ENCODE data around the gene PCBP3.

The PCBP3 gene

DNA sequence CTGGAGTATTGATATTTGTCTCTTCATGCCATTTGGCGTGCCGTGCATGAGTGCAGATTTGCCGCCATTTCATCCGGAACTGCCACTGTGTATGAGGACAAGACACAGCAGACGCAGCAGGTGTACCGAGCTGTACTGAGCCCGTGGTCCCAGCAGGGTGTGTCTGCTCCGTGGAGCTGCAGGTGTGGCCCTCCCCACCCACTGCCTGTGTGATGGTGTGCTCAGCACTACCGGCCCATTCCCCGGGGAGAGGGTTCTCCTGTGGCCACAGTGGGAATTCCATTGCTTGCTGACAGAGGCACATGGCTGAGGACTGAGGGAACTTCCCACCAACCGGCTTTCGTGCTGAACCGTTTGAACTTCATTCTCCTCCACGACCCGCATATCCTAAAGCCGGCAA lies 303.8 kb downstream of the PCBP3 start:
- H3K27me3 ChIP-seq (replicated peaks; ENCODE audit: insufficient read depth, low read length) = peaks cover 94% of the 10 kb centered on the region
- H3K36me3 ChIP-seq (replicated peaks; ENCODE audit: insufficient read depth, low read length) = no peaks in the 10 kb centered on the region
- H3K9me2 ChIP-seq (replicated peaks; ENCODE audit: insufficient read depth, low read length) = no peaks in the 10 kb centered on the region
- TF ChIP-seq EZH2phosphoT487 (IDR thresholded peaks at IDR 0.05; ENCODE audit: low read length) (no peak), EZH2 (optimal IDR thresholded peaks at IDR 0.05; ENCODE audit: low read depth, low read length) (no peak)
- TF ChIP-seq, protein P1, sequence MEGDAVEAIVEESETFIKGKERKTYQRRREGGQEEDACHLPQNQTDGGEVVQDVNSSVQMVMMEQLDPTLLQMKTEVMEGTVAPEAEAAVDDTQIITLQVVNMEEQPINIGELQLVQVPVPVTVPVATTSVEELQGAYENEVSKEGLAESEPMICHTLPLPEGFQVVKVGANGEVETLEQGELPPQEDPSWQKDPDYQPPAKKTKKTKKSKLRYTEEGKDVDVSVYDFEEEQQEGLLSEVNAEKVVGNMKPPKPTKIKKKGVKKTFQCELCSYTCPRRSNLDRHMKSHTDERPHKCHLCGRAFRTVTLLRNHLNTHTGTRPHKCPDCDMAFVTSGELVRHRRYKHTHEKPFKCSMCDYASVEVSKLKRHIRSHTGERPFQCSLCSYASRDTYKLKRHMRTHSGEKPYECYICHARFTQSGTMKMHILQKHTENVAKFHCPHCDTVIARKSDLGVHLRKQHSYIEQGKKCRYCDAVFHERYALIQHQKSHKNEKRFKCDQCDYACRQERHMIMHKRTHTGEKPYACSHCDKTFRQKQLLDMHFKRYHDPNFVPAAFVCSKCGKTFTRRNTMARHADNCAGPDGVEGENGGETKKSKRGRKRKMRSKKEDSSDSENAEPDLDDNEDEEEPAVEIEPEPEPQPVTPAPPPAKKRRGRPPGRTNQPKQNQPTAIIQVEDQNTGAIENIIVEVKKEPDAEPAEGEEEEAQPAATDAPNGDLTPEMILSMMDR (IDR thresholded peaks at IDR 0.05; ENCODE audit: low read length) = no peak
- H3K9me3 ChIP-seq (replicated peaks; ENCODE audit: insufficient read depth, low read length) = no peaks in the 10 kb centered on the region
- no peak for DNase-seq
- no peak overlapping the region for H3K9ac ChIP-seq (ENCODE audit: low read length)
- no peaks in the 10 kb centered on the region for H3F3A ChIP-seq (ENCODE audit: insufficient read depth, low read length)
- no peak overlapping the region for H2AFZ ChIP-seq (ENCODE audit: low read length)
- no peak overlapping the region for H3K4me3 ChIP-seq (ENCODE audit: low read length)
- no peaks in the 10 kb centered on the region for H3K4me1 ChIP-seq (ENCODE audit: low read length)
- no peaks in the 10 kb centered on the region for H3K79me2 ChIP-seq (ENCODE audit: low read length)
- H3K4me2 ChIP-seq (ENCODE audit: low read depth, low read length) = no peak overlapping the region
- H3K27ac ChIP-seq (ENCODE audit: low read length) = no peak overlapping the region
- H4K20me1 ChIP-seq (ENCODE audit: insufficient read depth, low read length) = no peaks in the 10 kb centered on the region

DNA sequence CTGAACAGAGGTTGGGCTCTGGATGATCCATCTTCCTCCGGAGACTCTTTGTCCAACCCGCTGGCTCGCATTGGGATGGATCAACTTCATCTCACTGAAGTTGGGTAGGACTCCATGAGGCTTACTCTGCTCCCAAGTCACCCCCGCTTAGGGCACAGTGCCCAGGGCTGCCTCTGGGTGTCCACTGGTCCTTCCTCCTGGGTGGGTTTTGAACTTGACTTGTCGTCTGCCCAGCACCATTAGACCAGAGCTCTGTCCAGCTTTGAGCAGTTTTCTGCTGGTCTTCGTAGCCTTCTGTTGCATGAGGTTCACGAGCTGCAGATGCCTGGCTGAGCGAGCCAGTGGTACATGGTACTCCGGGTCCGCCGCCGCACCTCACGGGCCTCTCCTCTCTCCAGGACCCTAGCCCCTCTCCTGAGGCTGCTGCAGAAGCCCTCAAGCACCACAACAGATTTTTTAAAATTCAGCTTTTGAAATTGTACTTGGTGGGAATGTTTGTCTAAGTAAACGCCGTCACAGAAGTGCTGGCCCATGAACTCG lies 304.3 kb downstream of the PCBP3 start:
- no peaks in the 10 kb centered on the region for H4K20me1 ChIP-seq (ENCODE audit: insufficient read depth, low read length)
- H3K9me2 ChIP-seq (replicated peaks; ENCODE audit: insufficient read depth, low read length) = no peaks in the 10 kb centered on the region
- no peak for DNase-seq
- no peak overlapping the region for H3K27ac ChIP-seq (ENCODE audit: low read length)
- H3K4me1 ChIP-seq (ENCODE audit: low read length) = no peaks in the 10 kb centered on the region
- no peak overlapping the region for H3K9ac ChIP-seq (ENCODE audit: low read length)
- H3F3A ChIP-seq (ENCODE audit: insufficient read depth, low read length) = no peaks in the 10 kb centered on the region
- H3K9me3 ChIP-seq (replicated peaks; ENCODE audit: insufficient read depth, low read length) = no peaks in the 10 kb centered on the region
- no peak overlapping the region for H3K4me2 ChIP-seq (ENCODE audit: low read depth, low read length)
- no peaks in the 10 kb centered on the region for H3K36me3 ChIP-seq (replicated peaks; ENCODE audit: insufficient read depth, low read length)
- no peak overlapping the region for H3K4me3 ChIP-seq (ENCODE audit: low read length)
- peaks cover 94% of the 10 kb centered on the region for H3K27me3 ChIP-seq (replicated peaks; ENCODE audit: insufficient read depth, low read length)
- no peak overlapping the region for H2AFZ ChIP-seq (ENCODE audit: low read length)
- TF ChIP-seq, protein P1 (IDR thresholded peaks at IDR 0.05; ENCODE audit: low read length) = no peak
- no peak for TF ChIP-seq EZH2 (optimal IDR thresholded peaks at IDR 0.05; ENCODE audit: low read depth, low read length)
- no peak for TF ChIP-seq EZH2phosphoT487 (IDR thresholded peaks at IDR 0.05; ENCODE audit: low read length)
- H3K79me2 ChIP-seq (ENCODE audit: low read length) = no peaks in the 10 kb centered on the region

DNA sequence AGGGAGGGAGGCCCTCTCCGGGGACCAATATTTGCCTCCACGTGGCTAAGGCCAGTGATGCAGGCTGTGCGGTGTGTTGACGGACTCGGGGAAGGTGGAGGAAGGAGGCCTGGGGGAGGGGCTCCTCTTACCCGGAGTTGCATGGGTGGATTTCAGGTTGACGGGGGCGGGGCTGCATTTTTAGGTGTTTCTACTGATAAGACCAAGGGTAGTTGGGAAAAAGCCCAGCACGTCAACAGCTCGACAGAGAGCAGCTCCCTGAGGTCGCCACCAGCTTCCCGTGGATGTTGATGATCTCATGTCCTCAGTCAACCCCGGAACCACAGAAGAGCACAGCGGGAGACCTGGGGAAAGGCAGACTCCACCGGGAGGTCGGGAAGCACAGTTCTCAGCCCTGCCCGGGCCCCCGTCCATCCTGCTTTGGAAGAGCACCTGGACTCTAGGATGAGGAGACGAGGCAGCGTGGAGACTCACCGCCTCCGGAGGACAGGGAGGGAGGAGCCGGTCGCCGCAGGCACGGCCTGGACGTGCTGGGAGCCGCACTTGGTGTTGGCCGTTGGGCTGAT lies 305.1 kb downstream of the PCBP3 start:
- Histone ChIP-seq H3K9ac (ENCODE audit: low read length) (no peak overlapping the region), H4K20me1 (ENCODE audit: insufficient read depth, low read length) (no peaks in the 10 kb centered on the region), H3K9me3 (replicated peaks; ENCODE audit: insufficient read depth, low read length) (no peaks in the 10 kb centered on the region), H3K4me2 (ENCODE audit: low read depth, low read length) (no peak overlapping the region), H2AFZ (ENCODE audit: low read length) (no peak overlapping the region), H3K4me3 (ENCODE audit: low read length) (no peak overlapping the region), H3K27me3 (replicated peaks; ENCODE audit: insufficient read depth, low read length) (peaks cover 95% of the 10 kb centered on the region), H3K36me3 (replicated peaks; ENCODE audit: insufficient read depth, low read length) (no peaks in the 10 kb centered on the region), H3K79me2 (ENCODE audit: low read length) (no peaks in the 10 kb centered on the region), H3K27ac (ENCODE audit: low read length) (no peak overlapping the region), H3F3A (ENCODE audit: insufficient read depth, low read length) (no peaks in the 10 kb centered on the region), H3K9me2 (replicated peaks; ENCODE audit: insufficient read depth, low read length) (no peaks in the 10 kb centered on the region), H3K4me1 (ENCODE audit: low read length) (no peaks in the 10 kb centered on the region)
- TF ChIP-seq, protein P1 (IDR thresholded peaks at IDR 0.05; ENCODE audit: low read length) = no peak
- TF ChIP-seq EZH2phosphoT487 (IDR thresholded peaks at IDR 0.05; ENCODE audit: low read length) (no peak), EZH2 (optimal IDR thresholded peaks at IDR 0.05; ENCODE audit: low read depth, low read length) (no peak)
- DNase-seq = no peak

All from MM.1S (cell line).